HG02678 (cell line): ENCODE measurements around the gene MUS81.
"Not testable (repeated sequence)": the region's sequence is repeated elsewhere in the genome, so short reads cannot be mapped to it uniquely, and the experiment has no call there.

Experiments used
- ATAC-seq: cut with Tn5 transposase; IDR thresholded peaks from one replicate; pipeline ENCODE4 v1.9.1; 2021; ENCODE audit warnings: mild to moderate bottlenecking, moderate library complexity; ENCODE audit not compliant: unreplicated experiment

The MUS81 gene

GRCh38 chr11:65891219-65892136 is 31.2 kb downstream of the MUS81 start:
- ATAC-seq: no peak

DNA sequence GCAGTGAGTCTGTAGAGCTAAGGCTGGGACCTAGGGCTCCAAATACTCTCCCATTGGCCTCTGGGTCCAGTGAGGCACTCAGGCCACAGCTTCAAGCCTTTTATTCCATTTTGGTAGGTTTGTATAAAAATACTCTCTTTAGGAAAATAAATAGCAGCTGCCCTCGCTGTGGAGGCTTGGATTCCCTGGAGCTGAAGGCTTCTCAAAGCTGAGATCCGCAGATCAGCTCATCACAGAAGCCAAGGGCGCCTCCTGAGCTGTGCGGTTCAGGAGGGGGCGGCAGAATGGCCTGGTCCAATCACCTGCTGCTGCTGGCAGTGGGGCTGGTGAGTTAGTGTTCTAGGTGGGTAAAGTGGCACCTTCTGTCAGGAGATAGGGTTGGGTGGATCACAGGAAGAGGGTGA is 31.9 kb downstream of the MUS81 start:
- ATAC-seq: not testable (repeated sequence)

DNA sequence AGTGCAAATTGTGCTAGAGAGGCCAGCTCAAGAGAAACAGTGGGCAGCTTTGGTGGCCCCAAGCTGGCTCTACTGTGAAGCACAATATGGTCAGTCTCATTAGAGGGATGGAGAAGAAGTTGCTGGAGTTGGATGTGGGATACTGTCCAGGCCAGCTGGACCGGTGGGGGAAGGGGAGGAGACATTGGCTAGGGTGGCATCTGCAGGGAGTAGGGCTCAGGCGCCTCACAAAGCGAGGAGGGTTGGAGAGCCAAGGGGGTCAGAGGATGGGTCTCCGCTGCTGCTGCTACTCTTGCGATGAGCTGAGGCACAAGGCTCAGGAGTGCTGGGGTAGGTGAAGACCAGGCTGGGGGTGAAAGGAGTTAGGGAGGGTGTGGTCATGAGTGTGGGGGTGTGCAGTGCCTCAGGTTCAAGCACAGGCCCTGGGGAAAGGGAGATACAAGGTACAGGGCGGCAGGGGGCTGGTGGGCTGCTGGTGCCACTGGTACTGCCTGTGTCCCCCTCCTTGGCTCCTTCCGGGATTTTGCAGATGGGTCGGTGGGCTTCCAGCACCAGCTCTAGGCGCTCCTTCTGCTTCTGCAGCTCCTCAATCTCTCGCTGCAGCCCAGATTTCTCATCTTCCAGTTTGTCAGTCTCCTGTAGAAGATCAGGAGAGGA is 32.6 kb downstream of the MUS81 start:
- no peak for ATAC-seq

DNA sequence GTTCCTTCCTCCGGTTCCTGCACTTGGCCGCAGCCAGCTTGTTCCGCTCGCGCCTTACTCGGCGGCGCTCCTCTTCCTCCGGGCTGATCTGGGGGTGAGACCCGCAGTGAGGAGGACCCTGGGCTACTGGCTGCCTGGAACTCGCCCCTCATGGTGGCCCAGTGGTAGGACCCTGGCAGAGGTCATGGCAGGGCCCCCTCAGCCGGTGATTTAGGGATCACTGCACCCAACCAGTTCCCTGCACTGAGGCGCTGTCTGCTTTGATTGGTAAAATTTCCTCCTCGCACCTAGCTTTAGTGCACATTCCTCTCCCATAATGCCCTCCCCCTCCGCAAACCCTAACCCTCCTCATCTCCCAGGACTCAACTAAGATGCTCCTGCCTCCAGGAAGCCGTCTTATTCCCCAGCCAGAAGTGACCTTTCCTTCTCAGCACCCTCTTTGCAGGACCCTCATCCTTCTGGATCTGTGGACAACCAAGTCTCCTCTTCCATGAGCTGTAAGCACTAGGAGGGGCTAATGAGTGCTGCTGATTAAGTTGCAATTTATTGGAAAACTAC is 33.9 kb downstream of the MUS81 start:
- ATAC-seq: no peak

DNA sequence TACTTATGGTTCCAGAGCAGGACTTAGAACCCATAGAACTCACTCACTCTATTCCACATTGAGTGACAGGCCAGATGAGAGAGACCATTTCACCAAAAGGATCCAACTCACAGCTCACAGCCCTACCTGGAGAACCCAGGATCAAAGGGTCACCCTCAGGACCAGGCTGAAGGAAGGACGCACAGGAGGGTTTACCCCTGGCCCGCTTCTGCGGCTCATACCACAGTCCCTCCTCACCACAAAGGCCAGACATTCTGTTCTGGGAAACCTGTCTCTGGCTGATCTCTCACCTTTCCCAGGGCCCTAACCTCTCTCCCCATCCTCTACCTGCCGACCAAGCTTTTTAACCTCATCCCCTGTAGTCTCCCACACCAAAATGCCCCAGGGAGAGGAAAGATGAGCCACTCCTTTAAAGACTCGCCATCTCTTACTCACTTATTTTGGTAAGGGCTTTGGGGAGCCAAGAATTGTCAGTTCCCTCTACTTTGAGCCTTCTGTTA is 35.3 kb downstream of the MUS81 start:
- ATAC-seq: no peak

GRCh38 chr11:65896034-65896999 is 36.1 kb downstream of the MUS81 start:
- ATAC-seq: no peak

GRCh38 chr11:65897020-65897471 is 36.8 kb downstream of the MUS81 start:
- no peak for ATAC-seq

- ATAC-seq: no peak
Measured at GRCh38 chr11:65898656-65899355, 38.6 kb downstream of the MUS81 start.

GRCh38 chr11:65899356-65900124 is 39.3 kb downstream of the MUS81 start:
- no peak for ATAC-seq

DNA sequence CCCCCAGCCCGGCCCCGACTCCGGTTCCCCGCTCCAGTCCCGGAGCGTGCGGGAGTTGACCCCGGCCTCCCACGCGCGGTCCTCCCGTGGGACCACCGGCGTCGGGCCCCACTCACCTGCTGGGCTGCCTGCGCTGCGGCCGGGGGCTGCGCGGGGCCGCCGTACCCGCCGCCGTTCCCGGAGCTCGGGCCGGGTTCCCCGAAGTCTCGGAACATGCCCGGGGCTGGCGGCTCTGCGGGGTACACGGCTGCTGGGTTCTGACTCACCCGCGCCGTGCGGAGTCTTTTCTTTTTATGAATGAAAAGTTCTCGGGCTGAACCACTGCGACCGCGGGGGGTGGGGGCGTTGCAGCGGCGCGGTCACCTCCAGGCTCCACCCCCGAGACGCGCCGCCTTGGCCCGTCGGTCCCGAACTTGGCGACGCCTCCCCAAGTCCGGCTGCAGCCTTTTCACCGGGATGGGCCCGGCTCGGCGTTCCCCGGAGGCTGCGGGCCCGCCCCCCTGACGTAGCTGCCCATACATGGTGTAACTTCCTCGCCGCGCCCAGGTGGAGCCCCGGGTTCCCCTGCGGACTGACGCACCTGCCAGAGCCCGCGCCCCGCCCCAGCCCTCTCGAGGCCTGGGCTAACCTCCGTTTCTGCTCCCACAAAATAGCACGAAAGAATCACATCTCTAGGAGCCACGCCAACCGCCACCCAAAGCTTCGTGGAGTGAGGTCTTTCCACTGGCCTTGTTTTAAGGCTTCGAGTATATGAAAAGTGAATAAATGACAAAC is 40.1 kb downstream of the MUS81 start, which contains the start of gene FOSL1:
Gene FOSL1 (minus strand): TSS at position 264 of the 774 bp plus-strand sequence. CDS start 49 bp downstream, at position 215.
- ATAC-seq: peak; percentile 81

- ATAC-seq: no peak
Measured at GRCh38 chr11:65900899-65901180, 40.6 kb downstream of the MUS81 start.

- ATAC-seq: no peak
Measured at GRCh38 chr11:65903068-65903481, 42.8 kb downstream of the MUS81 start.

DNA sequence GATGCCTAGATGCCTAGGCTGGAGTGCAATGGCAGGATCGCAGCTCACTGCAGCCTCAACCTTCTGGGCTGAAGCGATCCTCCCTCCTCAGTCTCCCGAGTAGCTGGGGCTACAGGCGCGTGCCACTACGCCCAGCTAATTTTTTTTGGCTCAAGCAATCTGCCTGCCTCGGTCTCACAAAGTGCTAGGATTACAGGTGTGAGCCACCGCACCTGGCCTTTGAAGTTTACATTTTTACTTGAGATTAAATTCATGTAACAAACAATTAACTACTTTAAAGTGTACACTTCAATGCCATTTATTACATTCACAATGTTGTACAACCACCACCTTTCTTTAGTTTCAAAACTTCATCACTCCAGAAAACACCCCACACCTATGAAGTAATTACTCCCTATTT is 43.5 kb downstream of the MUS81 start:
- ATAC-seq: no peak

DNA sequence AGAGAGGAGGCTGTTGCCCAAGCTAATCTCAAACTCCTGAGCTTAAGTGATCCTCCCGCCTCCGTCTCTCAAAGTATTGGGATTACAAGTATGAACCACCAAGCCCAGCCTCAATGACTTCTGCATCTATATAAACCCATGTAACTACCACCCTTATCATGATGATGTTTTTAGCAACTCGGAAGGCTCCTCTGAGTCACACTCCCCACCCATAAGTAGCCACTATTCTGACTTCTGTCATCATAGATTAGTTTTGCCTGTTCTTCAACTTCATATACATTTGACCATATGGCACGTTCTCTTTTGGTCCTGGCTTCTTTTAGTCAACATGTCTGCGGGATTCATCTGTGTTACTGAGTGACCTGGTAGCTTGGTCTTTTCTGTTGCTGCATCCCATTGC is 46.4 kb downstream of the MUS81 start:
- ATAC-seq: no peak

- ATAC-seq: no peak
Measured at GRCh38 chr11:65907878-65908277, 47.6 kb downstream of the MUS81 start.

DNA sequence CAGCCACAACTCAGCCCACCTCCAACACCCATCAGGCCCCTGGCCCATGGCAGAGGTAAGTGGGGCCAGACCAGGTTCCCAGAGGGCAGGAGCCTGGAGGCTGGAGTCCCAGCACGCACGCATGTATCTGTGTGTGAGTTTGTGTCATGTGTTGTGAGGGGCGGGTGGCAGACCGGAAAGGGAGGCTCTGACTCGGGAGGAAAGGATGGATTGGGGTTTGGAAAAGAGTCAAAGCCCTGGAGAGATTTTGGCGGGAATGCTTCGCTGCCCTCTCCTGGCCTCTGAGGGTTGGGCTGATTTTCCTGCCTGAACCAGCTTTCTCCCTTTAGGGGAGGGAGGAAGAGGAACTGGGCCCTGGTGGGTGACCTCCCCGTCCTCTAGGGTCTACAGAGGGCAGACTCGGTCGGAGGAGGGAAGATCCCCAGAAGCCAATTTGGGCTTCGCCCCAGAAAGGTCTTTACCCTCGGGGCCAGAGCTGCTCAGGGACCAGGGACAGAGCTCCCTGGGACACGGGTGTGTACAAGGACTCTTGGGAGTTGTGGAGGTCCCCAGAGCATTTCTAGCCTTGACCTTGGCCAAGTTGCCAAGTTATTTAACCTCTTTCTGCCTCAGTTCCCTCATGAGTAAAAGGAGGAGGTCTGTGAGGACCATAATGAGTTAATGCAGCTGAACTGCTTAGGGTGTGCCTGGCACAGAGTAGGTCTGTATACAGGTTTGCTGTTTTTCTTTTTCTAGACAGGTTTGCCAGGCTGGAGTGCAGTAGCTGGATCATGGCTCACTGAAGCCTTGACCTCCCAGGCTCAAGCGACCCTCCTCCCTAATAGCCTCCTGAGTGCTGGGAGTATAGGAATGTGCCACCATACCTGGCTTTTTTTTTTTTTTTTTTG is 51.7 kb downstream of the MUS81 start:
- ATAC-seq: no peak

- ATAC-seq: no peak
Measured at GRCh38 chr11:65912845-65913244, 52.6 kb downstream of the MUS81 start.
